ENCODE measurements around the gene EFCC1.
"Not testable (repeated sequence)": the region's sequence is repeated elsewhere in the genome, so short reads cannot be mapped to it uniquely, and the experiment has no call there.

Gene EFCC1

GRCh38 chr3:129054605-129055104 is 53.6 kb downstream of the EFCC1 start:
- DNase-seq (ENCODE audit: low read depth in 2 of 2), result no peak

GRCh38 chr3:129056451-129057173 is 55.5 kb downstream of the EFCC1 start:
- no peak for DNase-seq (ENCODE audit: low read depth in 2 of 2)

- DNase-seq (ENCODE audit: low read depth in 2 of 2), result no peak
These were observed 56.1 kb downstream of the EFCC1 start for GRCh38 chr3:129057249-129057648.

GRCh38 chr3:129058441-129059200 is 57.5 kb downstream of the EFCC1 start:
- no peak for DNase-seq (ENCODE audit: low read depth in 2 of 2)

GRCh38 chr3:129059311-129059958 is 58.3 kb downstream of the EFCC1 start:
- no peak for DNase-seq (ENCODE audit: low read depth in 2 of 2)

- no peak for DNase-seq (ENCODE audit: low read depth in 2 of 2)
These were observed 59.3 kb downstream of the EFCC1 start, which contains the start of gene GP9 for GRCh38 chr3:129060276-129061022. Gene GP9 (plus strand): TSS chr3:129060779. CDS start chr3:129061740, 961 bp downstream.

- no peak for DNase-seq (ENCODE audit: low read depth in 2 of 2)
These were observed 60.2 kb downstream of the EFCC1 start for GRCh38 chr3:129061023-129061887.

- DNase-seq (ENCODE audit: low read depth in 2 of 2), result no peak
These were observed 61.1 kb downstream of the EFCC1 start for GRCh38 chr3:129061888-129062834.

GRCh38 chr3:129063091-129063640 is 62.1 kb downstream of the EFCC1 start:
- DNase-seq (ENCODE audit: low read depth in 2 of 2), result no peak

- no peak for DNase-seq (ENCODE audit: low read depth in 2 of 2)
These were observed 62.9 kb downstream of the EFCC1 start for GRCh38 chr3:129063841-129064482.

GRCh38 chr3:129065016-129065719 is 64.1 kb downstream of the EFCC1 start:
- no peak for DNase-seq (ENCODE audit: low read depth in 2 of 2)

- no peak for DNase-seq (ENCODE audit: low read depth in 2 of 2)
These were observed 64.6 kb downstream of the EFCC1 start for GRCh38 chr3:129065720-129066073.

- DNase-seq (ENCODE audit: low read depth in 2 of 2), result not testable (repeated sequence)
These were observed 66.6 kb downstream of the EFCC1 start for GRCh38 chr3:129067719-129068118.

GRCh38 chr3:129068291-129068886 is 67.3 kb downstream of the EFCC1 start:
- DNase-seq (ENCODE audit: low read depth in 2 of 2), result no peak

- DNase-seq (ENCODE audit: low read depth in 2 of 2), result not testable (repeated sequence)
These were observed 68.4 kb downstream of the EFCC1 start for GRCh38 chr3:129069313-129070085.

- no peak for DNase-seq (ENCODE audit: low read depth in 2 of 2)
These were observed 69.2 kb downstream of the EFCC1 start for GRCh38 chr3:129070086-129070885.

Measured in stimulated activated CD8-positive, alpha-beta memory T cell treated with anti-CD3 and anti-CD28 coated beads, Interleukin-2, amount 100 ng/mL, for 1 hour (primary cell).